H9 (cell line): ENCODE data around the gene EIF4H. TPM values are rescaled to one million over a fixed set of nuclear protein-coding genes. Genes with fewer than 3 reads are reported as not detected.

Experiments
- DNase-seq: peaks from one replicate; pipeline ENCODE4 v3.0.0-alpha.2; 2017
- H2AFZ ChIP-seq: one replicate; pipeline ENCODE4 v1.6.1; 2013; ENCODE audit warnings: mild to moderate bottlenecking, low read length, control low read depth, moderate library complexity
- H2AK5ac ChIP-seq: 2 replicates; pipeline ENCODE4 v1.6.1; 2013; ENCODE audit warnings: low read length, control low read depth, mixed read lengths; ENCODE audit not compliant: insufficient read length
- H2BK120ac ChIP-seq: one replicate; pipeline ENCODE4 v1.6.1; 2013; ENCODE audit warnings: low read depth, mild to moderate bottlenecking, low read length, control low read depth, inconsistent platforms; ENCODE audit not compliant: poor library complexity, severe bottlenecking
- H2BK12ac ChIP-seq: 2 replicates; pipeline ENCODE4 v1.6.1; 2013; ENCODE audit warnings: low read length, control low read depth, mixed read lengths, low read depth; ENCODE audit not compliant: insufficient read length
- H2BK15ac ChIP-seq: 2 replicates; pipeline ENCODE4 v1.6.1; 2013; ENCODE audit warnings: low read depth, low read length, control low read depth
- H2BK20ac ChIP-seq: one replicate; pipeline ENCODE4 v1.6.1; 2013; ENCODE audit warnings: low read depth, mild to moderate bottlenecking, low read length, control low read depth, inconsistent platforms; ENCODE audit not compliant: poor library complexity, severe bottlenecking
- H2BK5ac ChIP-seq: 2 replicates; pipeline ENCODE4 v1.6.1; 2013; ENCODE audit warnings: low read length, control low read depth, mixed read lengths; ENCODE audit not compliant: insufficient read length
- H3K14ac ChIP-seq: 2 replicates; pipeline ENCODE4 v1.6.1; 2013; ENCODE audit warnings: low read length, control low read depth; ENCODE audit not compliant: insufficient read depth
- H3K18ac ChIP-seq: 2 replicates; pipeline ENCODE4 v1.6.1; 2013; ENCODE audit warnings: low read depth, mild to moderate bottlenecking, mixed read lengths, low read length, control low read depth; ENCODE audit not compliant: insufficient read length
- H3K23ac ChIP-seq: 2 replicates; pipeline ENCODE4 v1.6.1; 2013; ENCODE audit warnings: low read length, control low read depth, mixed read lengths, low read depth; ENCODE audit not compliant: insufficient read length
- H3K23me2 ChIP-seq: 2 replicates; pipeline ENCODE4 v1.6.1; 2013; ENCODE audit warnings: low read depth, mild to moderate bottlenecking, mixed read lengths, low read length, control low read depth; ENCODE audit not compliant: insufficient read length, poor library complexity, severe bottlenecking
- H3K27ac ChIP-seq: 2 replicates; pipeline ENCODE4 v1.5.1; 2013; ENCODE audit warnings: low read length, control low read depth, mixed read lengths, low read depth; ENCODE audit not compliant: insufficient read length
- H3K27me3 ChIP-seq: 2 replicates; pipeline ENCODE4 v1.6.1; 2013; ENCODE audit warnings: low read length, control low read depth, inconsistent platforms; ENCODE audit not compliant: insufficient read depth
- H3K4ac ChIP-seq: 2 replicates; pipeline ENCODE4 v1.6.1; 2013; ENCODE audit warnings: low read depth, mild to moderate bottlenecking, control low read depth, inconsistent platforms, low read length, moderate library complexity
- H3K4me1 ChIP-seq: 2 replicates; pipeline ENCODE4 v1.6.1; 2013; ENCODE audit warnings: low read length, control low read depth, inconsistent platforms; ENCODE audit not compliant: insufficient read depth
- H3K4me2 ChIP-seq: 2 replicates; pipeline ENCODE4 v1.6.1; 2013; ENCODE audit warnings: low read length, control low read depth, mixed read lengths; ENCODE audit not compliant: insufficient read length, insufficient read depth
- H3K56ac ChIP-seq: 2 replicates; pipeline ENCODE4 v1.6.1; 2013; ENCODE audit warnings: low read depth, mild to moderate bottlenecking, mixed read lengths, low read length, control low read depth; ENCODE audit not compliant: insufficient read length
- H3K79me1 ChIP-seq: 2 replicates; pipeline ENCODE4 v1.6.1; 2013; ENCODE audit warnings: low read depth, mild to moderate bottlenecking, moderate library complexity, low read length, control low read depth, inconsistent platforms; ENCODE audit not compliant: insufficient read depth, poor library complexity, severe bottlenecking
- H3K79me2 ChIP-seq: 2 replicates; pipeline ENCODE4 v1.6.1; 2013; ENCODE audit warnings: low read length, control low read depth, inconsistent platforms; ENCODE audit not compliant: insufficient read depth
- H3K9ac ChIP-seq: 2 replicates; pipeline ENCODE4 v1.6.1; 2013; ENCODE audit warnings: low read length, control low read depth, mixed read lengths; ENCODE audit not compliant: insufficient read length; ENCODE audit errors: extremely low read depth
- H3K9me3 ChIP-seq: one replicate; pipeline ENCODE4 v1.6.1; 2013; ENCODE audit warnings: low read depth, low read length, inconsistent platforms; ENCODE audit not compliant: control insufficient read depth
- H3T11ph ChIP-seq: one replicate; pipeline ENCODE4 v1.6.1; 2013; ENCODE audit warnings: mild to moderate bottlenecking, low read length, control low read depth, inconsistent platforms
- H4K20me1 ChIP-seq: one replicate; pipeline ENCODE4 v1.6.1; 2013; ENCODE audit not compliant: control insufficient read depth, insufficient read length, insufficient read depth
- H4K5ac ChIP-seq: 2 replicates; pipeline ENCODE4 v1.6.1; 2013; ENCODE audit warnings: low read depth, mild to moderate bottlenecking, mixed read lengths, low read length, control low read depth; ENCODE audit not compliant: insufficient read length
- H4K8ac ChIP-seq: replicated peaks from 2 replicates; pipeline ENCODE4 v1.6.1; 2013; ENCODE audit warnings: low read length, control low read depth, mixed read lengths, low read depth; ENCODE audit not compliant: insufficient read length
- H4K91ac ChIP-seq: 2 replicates; pipeline ENCODE4 v1.6.1; 2013; ENCODE audit warnings: low read depth, mild to moderate bottlenecking, moderate library complexity, mixed read lengths, low read length, control low read depth; ENCODE audit not compliant: insufficient read length
- H3K27ac Mint-ChIP-seq, 3 experiments: 2 replicates in 2 of 3; 3 replicates in 1 of 3; pipeline ENCODE4 v1.8.0; 2020 to 2021; ENCODE audit warnings: mixed read lengths in 3 of 3, mild to moderate bottlenecking in 1 of 3, moderate library complexity in 1 of 3
- H3K27me3 Mint-ChIP-seq: 2 replicates; pipeline ENCODE4 v1.8.0; 2021; ENCODE audit warnings: low read depth, mild to moderate bottlenecking, moderate library complexity, mixed read lengths
- H3K36me3 Mint-ChIP-seq, 3 experiments: 2 replicates in 2 of 3; 3 replicates in 1 of 3; pipeline ENCODE4 v1.8.0; 2020 to 2021; ENCODE audit warnings: low read depth in 3 of 3, mixed read lengths in 3 of 3; ENCODE audit not compliant: insufficient read depth in 1 of 3
- H3K4me1 Mint-ChIP-seq, 2 experiments: 2 replicates each; pipeline ENCODE4 v1.8.0; 2020; ENCODE audit warnings: mixed read lengths in 2 of 2
- H3K4me3 Mint-ChIP-seq, 2 experiments: 2 replicates in 1 of 2; 3 replicates in 1 of 2; pipeline ENCODE4 v1.8.0; 2020 to 2021; ENCODE audit warnings: mild to moderate bottlenecking in 2 of 2, mixed read lengths in 2 of 2, moderate library complexity in 1 of 2
- H3K9me3 Mint-ChIP-seq, 2 experiments: 2 replicates in 1 of 2; 3 replicates in 1 of 2; pipeline ENCODE4 v1.8.0; 2020; ENCODE audit warnings: mild to moderate bottlenecking in 2 of 2, mixed read lengths in 2 of 2, moderate library complexity in 1 of 2
- CTCF ChIP-seq: fragments of 200-600 bp; sonication (generic); conservative IDR thresholded peaks from 3 replicates; pipeline ENCODE4 v1.8.0; 2021; ENCODE audit warnings: antibody characterized with exemption, mild to moderate bottlenecking
- WGBS: extraction: QIAGEN DNeasy Blood & Tissue Kit; methylation state at CpG from one replicate; pipeline ENCODE4 v1.1.7; 2013; ENCODE audit warnings: missing lambda C conversion rate, low lambda C conversion rate, mixed read lengths; ENCODE audit not compliant: insufficient read length; ENCODE audit errors: extremely low coverage; 5-methylcytosine and 5-hydroxymethylcytosine counted together
- total RNA-seq: library from RNA; stranded (reverse); gene quantifications from 2 replicates; pipeline ENCODE4 v1.2.1, GENCODE V29; 2021

Gene EIF4H
- total RNA-seq, 1 experiment from 2014 or later: 363 TPM

DNA sequence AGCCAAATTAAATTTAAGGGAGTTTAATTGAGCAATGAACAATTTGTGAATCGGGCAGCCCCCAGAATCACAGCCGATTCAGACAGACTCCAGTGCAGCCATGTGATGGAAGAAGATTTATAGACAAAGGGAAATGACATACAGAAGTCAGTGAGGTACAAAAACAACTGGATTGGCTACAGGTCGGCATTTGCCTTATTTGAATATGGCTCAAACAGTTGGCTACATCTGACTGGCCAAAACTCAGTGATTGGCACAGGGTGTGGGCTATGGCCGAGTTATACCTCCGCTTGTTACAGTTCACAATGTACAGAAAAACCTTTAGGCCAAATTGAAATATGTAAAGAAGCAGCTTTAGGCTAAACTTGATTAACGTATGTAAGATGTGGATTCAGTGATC is 30.8 kb upstream of the EIF4H start:
- Mint-ChIP-seq H3K9me3 (peaks cover 5 to 6% of the 10 kb centered on the region in 2 experiments; a peak in 4 of 5 replicates), H3K4me3 (no peak overlapping the region)

More for the DNA sequence above, 30.8 kb upstream of the EIF4H start:
- no peak for TF ChIP-seq CTCF
- no peak for DNase-seq
- H4K8ac ChIP-seq: no peak overlapping the region
- H3K9me3 ChIP-seq: no peaks in the 10 kb centered on the region
- no peaks in the 10 kb centered on the region for H3K79me1 ChIP-seq
- no peaks in the 10 kb centered on the region for H3K23me2 ChIP-seq
- no peak overlapping the region for H2BK12ac ChIP-seq
- H3K23ac ChIP-seq: no peak overlapping the region
- Mint-ChIP-seq H3K27me3 (peaks cover 2% of the 10 kb centered on the region; the same call in 1 of the 2 replicates), H3K4me1 (peaks cover 28 to 32% of the 10 kb centered on the region in 2 experiments), H3K27ac (no peak overlapping the region), H3K36me3 (peaks cover 0 to under 1% (median 0%) of the 10 kb centered on the region in 3 experiments; a peak in 3 of 7 replicates)
- no peaks in the 10 kb centered on the region for H3K79me2 ChIP-seq
- no peak overlapping the region for H3K27ac ChIP-seq
- H2BK5ac ChIP-seq: no peak overlapping the region
- H4K91ac ChIP-seq: no peak overlapping the region
- no peak overlapping the region for H2AK5ac ChIP-seq
- no peak overlapping the region for H2BK120ac ChIP-seq
- no peaks in the 10 kb centered on the region for H3K27me3 ChIP-seq
- H3K4ac ChIP-seq: no peak overlapping the region
- peaks cover 3% of the 10 kb centered on the region; the same call in 1 of the 2 replicates for H3K4me1 ChIP-seq
- H3T11ph ChIP-seq: no peak overlapping the region
- H2AFZ ChIP-seq: no peak overlapping the region
- WGBS: no CpG with 5 or more reads among the region's 6 CpGs
- no peak overlapping the region for H3K18ac ChIP-seq
- H3K56ac ChIP-seq: no peak overlapping the region
- no peak overlapping the region for H4K5ac ChIP-seq
- H3K9ac ChIP-seq: no peak overlapping the region
- no peak overlapping the region for H3K4me2 ChIP-seq
- H2BK15ac ChIP-seq: no peak overlapping the region
- H2BK20ac ChIP-seq: no peak overlapping the region
- no peak overlapping the region for H3K14ac ChIP-seq
- no peaks in the 10 kb centered on the region for H4K20me1 ChIP-seq
